NOMO-1 (cell line): ENCODE results near the gene WHAMM.
A peak's percentile ranks its signal among the peaks of the same experiment; 100 is the strongest.

Experiments
- DNase-seq, 2 experiments: peaks; one replicate each; lab custom pipeline; 2025; ENCODE audit not compliant: unreplicated experiment in 2 of 2; lab: John Stamatoyannopoulos, UW

Gene WHAMM

DNA sequence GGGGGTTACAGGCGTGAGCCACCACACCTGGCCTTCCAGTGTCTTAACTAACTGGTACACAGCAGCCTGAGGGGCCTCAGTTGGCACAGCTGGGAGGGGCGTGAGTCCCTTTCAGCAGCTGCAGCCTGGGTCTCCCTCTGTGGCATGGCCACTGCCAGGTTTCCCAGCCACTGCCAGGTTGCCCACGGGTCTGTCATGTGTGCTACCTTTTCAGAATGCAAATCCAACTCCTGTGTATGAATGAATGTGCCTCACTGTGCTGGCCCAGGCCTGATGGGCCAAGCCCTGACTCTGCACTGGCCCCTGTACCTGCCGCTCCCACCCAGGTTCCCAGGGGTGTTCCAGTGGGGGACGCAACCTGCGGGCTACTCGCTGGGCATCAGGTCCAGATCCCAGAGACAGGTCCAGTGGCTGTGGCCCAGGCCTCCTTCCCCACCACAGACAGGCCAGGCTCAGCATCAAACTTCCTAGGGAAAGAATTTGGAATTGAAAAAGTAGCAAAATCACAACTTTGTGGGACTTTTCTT is 26.0 kb downstream of the WHAMM start:
- DNase-seq: no peak

DNA sequence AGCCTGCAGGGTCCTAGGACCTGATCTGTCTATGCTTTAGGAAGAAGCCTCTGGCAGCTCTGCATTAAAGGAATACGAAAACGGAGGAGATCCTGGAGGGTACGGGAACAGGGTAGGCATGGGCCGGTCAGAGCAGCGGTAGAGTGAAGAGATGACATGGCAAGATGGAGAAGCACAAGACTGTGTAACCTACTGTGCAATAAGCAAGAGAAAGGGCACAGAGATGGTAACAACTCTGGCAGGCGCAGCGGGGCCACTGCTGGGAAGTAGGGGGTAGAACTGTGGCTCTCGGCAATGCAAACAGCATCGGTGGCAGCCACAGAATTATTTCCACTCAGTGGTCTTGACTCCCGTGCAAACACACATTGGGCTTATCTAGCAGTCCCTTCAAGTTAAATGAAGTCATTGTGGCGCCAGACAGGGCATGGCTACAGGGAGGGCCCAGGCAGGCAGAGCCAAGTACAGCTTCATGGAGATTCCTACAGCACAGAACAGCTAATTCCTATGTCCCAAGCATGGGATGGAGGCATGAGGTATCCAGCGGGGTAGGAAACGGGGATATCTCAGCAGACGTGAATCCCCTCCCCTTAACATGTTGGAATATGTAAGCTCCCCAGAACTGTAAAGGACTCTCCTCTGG is 28.8 kb downstream of the WHAMM start:
- DNase-seq: no peak

DNA sequence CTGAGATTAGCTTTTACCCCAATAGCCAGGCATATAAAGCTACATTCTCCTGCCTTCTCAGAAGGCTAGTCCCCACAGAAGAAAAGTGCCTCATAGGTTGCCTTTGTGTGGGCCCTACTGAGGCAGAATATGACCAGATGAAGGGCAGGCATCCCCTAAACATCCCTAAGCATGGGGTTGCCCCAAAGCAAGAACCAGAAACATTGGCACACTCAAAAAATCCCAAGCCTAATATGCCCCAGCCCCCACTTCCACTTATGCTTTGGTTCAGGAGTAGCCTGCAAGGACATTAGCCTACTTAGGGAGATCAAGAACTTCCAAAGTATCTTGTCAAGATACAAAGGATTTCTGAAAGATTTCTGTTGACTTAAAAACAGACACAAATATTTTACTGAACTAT is 29.7 kb downstream of the WHAMM start:
- no peak for DNase-seq

DNA sequence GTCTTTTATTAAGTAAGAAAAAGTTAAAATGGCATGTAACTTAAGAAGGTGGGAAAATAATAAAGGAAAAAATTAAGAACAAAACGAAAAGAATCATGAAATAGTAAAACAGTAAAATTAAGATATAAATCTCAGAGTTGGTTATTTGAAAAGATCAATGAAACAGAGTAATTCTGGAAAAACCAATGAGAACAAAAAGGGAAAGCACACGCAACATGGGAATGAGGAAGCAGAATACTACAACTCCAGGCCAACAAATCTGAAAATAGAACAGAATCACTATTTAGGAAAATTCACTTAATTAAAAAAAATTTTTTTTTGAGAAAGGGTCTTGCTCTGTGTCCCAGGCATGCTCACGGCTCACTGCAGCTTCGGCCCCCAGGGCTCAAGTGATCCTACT is 30.7 kb downstream of the WHAMM start:
- no peak for DNase-seq

DNA sequence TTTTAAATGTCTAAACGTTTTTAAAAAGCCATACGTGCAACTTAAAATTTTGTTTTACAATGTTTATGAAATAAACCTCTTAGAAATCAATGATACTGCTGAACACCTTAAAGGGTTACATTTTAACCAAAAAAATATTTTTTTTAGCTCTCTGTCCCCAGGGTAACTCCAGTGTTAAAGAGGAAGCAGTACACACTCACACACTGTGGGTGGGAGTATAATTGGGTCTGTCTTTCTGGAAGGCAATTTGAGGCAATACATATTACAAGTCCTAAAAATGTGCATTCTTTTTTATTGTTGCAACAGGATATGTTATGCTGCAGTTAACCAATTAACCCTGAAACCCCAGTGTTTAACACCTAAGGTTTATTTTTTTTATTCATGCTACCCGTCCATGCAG is 34.1 kb downstream of the WHAMM start:
- DNase-seq: peak; percentile 47 to 57

DNA sequence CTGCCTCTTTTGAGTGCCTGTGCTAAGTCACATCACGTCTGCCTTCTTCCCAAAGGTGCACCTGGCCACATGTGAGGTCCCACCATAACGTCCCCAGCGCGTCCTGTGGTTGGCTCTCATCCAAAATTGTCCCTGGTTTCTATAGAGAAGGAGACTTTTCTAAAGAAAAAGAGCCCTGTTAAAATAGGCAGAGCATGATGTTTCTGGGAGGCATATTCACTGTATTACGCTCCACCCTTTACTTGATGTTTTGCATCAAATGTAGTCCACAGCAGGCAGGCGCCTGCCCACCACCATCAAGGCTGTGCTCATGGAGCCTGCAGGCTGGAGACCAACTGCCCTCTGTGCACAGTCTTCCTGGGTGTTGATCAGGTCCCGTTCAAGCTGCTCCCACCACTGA is 36.3 kb downstream of the WHAMM start:
- DNase-seq: no peak

DNA sequence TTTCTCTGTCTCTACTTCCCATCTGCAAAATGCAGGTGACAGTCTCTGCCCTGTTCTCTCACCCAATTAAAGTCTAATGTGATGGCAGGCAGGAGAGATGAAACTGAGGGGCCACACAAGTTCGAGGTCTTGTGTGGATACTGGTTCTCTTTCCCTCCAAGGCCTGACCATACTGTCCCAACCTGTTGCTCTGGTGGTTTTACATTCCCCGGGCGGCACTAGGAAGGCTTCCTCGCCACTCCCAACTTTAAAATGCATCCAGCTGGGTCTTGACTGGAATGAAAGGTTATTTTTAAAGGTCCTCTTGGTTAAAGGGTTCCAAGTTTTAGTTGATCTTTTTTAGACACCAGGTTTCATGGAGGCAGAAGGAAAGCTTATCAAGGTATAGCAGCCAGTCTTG is 37.2 kb downstream of the WHAMM start:
- no peak for DNase-seq

DNA sequence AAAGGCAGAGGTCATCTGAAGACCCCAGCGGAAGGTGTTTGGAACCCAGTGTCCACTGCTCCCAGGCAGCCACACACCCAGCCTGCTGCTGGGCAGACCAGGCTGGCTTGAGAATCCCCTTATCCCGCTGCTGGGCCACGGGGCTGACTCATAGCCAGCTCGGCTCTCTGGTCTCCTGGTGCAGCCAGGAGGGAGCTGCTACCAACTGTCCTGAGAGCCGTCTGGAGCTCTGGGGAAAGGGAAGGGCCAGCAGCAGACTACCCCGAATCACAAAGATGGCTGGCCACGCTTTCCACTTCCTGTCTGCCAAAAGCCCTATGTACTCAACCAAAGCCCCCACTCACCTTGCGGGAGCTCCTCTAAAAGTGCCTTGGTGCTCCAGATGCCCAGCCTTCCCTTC is 38.3 kb downstream of the WHAMM start:
- no peak for DNase-seq

DNA sequence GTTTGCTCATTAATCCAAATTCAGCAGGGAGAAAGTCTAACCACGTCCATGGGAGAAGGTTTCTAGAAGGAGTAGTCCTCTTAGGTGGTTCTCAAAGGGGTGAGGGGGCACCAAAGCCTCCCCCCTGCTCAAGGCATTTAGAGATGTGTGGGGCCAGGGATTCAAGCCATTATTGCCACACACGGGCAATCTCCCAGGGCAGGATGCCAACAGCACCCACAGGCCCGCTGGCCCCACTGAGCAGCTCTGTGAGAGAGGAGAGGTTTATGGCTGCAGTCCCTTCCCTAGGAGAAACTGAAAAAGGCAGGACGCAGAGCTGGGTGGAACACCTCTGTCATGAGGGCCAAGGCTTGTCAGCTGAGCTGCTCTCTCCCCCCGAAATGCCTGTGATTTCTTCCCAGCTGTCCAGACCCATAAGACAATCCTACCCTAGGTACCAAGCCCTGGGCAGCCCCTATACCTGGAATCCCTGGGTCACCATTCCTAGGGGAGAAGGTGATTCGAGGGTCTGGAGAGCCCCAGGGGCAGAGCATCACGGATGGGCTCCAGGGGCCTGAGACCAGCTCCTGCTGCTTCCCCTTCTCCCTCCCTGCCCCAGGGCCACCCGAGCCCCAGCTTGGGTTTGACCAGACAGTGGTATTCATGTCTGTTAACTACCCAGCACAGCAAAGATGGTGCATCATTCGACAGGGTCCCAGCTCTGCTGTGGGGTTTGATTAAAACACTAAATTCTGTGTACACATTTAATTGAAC is 39.0 kb downstream of the WHAMM start:
- DNase-seq: no peak

DNA sequence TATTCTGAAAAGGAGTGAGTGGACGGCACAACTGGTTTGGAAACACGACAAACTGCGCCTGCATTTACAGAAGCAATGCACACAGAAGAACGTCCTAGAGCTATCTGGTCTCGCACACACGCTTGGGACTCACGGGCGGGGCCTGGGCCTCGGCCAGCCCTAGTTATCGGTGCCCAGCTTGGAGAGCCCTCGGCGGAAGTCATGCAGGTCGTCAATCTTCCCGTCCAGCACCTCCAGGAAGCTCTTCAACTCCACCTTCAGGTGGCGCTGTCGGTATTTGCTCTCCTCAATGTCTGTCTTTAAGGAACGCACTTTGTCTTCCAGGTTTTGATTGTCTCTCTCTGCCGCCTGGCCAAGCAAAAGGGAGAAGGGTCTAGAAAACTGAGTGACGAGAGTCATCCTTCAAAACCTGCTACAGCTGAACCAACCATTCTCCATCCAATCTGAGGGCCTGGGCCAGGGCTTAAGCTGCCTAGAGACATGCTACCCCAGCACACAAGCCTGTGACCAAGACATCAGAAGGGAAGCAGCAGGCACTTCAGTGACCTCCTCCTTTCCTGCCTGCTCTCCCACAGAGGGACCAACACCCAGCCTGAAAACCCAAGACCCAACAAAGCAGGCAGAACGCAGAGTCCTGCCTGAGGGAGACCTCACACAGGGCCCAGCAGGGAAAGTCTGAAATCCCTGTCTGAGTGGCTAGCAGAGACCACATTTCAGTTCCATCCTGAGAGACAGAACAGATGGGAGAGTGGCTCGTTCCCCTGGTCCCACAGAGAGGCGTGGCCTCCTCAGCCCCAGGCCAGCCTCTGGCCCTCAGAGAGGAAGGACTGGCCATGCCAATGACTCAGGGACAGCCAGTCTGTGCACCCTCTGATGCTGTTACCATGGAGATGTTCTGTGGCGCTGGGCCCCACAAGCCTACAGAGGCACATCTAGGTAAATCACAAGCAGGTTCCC is 40.4 kb downstream of the WHAMM start:
- DNase-seq: peak; percentile 90 to 94

DNA sequence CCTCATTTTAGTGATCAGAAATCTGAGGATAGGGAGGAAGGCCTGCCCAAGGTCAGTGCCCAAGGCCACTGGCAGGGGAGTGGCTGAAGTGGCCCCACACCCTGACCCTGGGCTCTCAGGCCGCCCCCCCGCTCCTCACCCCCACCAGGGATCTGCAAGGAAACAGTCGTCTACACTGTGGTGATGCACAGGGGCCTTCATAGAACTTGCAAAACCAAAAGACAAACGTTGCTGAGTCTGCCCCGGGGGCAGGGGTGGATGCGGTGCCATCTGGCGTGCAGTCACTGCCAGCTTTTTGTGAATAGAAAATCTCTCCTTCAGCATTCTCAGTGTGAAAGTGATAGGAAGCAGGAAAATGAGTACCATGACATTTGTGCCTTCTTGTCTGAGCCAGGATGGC is 41.3 kb downstream of the WHAMM start:
- no peak for DNase-seq

DNA sequence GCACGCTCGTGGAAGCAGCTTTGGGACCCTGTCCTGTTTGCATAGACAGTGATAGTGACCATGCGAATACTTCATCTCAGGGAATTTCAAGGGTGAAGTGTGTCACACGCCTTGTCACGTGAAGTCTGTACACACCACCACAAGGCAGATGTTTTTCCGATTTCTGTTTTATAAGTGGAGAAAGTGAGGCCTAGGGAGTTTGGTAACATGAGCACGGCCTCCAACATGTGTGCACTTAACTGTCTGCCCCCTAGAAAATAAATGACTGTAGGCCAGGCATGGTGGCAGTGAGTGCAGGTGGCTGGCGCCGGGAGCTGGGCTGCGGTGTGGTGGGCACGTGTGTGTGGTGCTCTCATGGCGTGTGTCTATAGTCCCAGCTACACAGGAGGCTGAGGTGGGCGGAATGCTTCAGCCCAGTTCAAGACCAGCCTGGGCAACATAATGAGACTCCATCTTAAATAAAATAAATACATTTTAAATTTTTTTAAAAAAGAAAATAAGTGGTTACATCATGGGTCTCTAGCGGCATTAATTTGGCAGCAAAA is 42.0 kb downstream of the WHAMM start:
- DNase-seq: no peak

DNA sequence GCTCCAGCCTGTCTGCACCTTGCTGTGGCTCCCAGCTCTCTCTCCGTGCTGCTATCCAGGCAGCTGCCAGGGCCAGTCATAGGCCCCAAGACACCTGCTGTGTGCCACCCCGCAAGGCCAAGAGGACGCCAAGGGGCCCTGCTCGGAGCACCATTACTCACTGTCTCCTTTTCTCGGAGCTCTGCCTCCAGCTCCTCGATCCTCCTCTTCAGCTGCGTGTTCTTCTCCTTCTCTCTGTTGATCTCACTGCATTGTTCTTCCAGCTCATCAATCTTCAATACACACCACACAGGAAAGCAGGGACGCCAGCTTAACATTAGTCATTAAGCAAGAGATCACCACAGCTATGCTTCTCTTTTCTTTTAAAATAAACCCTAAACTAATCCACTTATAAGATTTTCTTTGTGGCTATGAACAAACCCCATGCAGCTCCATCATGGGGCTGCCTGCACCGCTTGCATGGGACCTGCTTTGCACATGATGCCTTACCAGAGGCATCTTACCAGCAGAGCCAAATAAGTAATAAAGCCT is 42.6 kb downstream of the WHAMM start:
- no peak for DNase-seq

DNA sequence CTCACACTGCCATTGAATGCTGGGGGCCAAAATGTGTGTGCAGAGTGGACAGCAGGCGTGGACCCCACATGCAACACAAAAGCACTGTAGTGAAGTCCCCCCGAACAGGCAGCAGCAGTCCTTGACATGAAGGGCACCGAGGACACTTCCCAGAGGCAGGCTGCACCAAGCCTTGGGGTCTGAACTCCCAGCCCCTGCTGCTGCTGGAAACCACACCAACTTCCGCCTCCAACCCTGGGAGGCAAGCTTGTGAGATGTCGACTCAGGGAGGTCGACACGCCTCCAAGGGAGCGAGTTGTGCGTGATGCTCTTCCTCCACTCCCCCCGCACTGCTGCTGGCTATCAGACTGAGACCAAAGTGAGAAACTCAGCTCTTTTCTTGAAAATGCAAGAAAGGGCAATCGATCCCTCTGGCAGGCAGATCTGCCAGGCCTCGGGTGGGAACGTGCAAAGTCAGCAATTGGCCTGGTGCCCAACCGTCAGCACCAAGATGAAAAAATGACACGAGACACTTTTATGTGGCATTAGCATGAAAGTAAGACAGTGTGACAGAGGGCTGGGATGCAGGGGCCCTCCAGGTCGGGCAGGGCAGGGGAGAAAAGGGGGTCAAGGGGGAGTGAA is 43.6 kb downstream of the WHAMM start:
- no peak for DNase-seq

DNA sequence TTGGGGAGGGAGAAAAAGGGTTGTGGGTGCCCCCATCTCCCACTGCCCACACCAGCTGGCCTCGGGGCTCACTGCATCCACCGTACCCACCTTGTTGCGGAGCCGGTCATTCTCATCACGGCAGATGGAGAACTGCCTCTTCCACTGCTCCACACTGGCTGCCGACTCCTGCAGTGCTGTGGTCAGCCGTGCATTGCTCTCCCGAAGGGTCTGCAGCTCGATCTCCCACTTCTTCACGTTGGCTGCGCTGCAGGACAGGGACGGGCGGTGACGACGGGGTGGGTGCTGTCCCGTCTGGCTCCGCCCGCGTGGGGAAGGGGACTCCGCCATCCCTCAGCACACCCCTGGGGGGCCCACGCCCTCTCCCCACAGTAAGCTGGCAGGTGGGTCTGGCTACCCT is 45.1 kb downstream of the WHAMM start:
- no peak for DNase-seq

DNA sequence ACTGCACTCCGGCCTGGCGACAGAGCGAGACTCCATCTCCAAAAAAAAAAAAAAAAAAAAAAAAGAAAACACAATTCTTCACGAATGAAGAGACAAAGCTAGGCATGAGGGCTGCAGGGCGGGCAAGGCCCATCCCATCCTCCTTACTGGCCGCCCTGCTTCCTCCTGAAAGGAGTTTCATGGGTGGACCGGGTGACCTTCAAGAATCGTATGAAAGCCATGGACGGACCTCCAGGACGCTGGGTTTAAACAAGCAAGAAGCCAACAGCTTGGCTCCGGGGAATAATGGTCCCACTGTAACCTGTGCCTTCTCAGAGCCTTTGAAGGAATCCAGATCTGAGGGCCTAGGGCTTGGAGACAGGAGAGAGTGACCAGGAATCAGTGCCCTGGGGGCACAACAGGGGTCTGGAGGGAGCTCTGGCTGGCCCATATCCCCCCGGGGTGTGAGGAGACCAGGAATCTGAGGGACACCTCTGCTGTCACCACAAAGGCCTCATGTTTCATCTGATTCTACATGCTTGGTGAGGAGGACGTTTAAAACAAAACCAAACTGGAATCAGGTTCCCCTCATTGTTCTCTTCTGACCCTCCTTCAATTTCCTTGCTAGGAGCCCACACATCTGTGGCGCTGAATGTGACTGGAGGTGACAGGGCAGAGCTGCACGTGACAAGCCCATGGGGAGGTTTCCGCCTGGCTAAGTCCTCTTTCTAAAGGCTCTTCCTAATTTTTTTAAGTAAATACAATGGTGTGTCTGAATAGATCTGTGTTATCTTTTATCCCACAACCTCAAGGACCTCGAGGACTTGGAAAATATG is 46.1 kb downstream of the WHAMM start:
- DNase-seq: no peak

DNA sequence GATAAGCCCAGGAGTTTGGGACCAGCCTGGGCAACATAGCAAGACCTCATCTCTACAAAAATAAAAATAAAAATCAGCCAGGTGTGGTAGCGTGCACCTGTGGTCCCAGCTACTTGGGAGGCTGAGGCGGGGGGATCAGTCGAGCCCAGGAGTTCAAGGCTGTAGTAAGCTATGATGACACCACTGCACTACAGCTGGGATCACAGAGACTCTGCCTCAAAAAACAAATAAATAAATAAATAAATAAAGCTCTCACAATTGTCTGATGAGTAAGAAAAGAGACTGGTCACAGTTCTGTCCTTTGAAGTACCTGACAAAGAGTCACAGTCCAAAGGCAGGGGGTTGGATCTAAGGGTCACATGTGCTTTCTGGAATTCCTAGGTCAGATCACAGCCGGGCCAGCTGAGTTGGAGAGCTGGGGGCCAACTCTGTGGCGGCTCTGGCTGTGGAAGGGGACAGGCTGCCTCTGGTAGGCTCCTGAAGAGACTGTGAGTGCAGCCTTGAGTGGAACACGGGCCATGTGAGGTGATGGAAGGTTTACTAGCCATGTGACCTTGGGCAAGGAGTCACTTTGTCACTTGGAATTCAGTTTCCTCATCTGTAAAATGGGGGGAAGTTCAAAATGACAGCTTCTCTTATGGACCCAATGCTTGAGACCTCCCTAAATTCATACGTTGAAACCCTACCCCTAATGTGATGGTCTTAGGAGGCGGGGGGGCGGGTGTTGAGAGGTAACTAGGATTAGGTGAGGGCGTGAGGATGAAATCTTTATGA is 47.2 kb downstream of the WHAMM start:
- DNase-seq: no peak

DNA sequence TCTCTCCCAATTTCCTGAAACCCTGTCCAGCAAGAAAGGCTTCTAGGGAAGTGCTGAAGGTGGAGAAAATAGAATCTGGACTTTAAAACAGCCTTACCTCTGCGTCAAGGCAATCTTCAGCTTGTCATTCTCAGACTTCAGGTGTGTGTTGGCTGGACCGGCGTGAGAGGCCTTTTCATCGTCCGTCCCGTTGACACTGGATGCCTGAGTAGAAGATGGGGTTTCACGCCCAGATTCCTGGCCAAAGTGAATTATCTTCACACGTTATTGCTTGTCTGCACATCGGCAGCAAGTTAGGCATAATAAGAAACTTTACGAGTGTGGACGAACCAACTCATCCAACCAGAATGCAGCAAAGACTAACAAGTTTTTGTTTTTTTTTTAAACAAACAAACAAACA is 49.5 kb downstream of the WHAMM start:
- DNase-seq: no peak

DNA sequence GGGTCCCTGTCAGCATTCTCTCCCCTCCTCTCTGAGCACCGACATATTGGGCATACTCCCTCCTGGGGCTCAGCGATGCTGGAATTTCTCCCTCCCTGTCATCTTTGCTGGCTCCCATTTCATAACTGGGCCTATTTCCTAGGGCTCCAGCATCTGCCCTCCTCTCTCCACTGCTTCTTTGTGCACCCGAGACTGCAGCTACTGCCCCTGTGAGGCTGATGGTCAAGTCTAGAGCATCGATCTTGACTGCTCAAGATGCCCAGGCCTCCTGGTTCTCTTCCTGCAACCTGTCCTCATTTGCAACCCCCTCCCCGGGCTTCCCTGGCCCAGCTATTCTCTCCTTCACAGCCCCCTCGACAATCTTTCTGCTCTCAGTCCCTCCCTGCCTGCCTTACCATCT is 53.5 kb downstream of the WHAMM start:
- DNase-seq: no peak
